ENCODE data around the gene P2RY2. TPM values are rescaled to one million over a fixed set of nuclear protein-coding genes. Genes with fewer than 3 reads are reported as not detected.

Gene P2RY2
- total RNA-seq, 2 experiments from 2014 or later, result not detected

DNA sequence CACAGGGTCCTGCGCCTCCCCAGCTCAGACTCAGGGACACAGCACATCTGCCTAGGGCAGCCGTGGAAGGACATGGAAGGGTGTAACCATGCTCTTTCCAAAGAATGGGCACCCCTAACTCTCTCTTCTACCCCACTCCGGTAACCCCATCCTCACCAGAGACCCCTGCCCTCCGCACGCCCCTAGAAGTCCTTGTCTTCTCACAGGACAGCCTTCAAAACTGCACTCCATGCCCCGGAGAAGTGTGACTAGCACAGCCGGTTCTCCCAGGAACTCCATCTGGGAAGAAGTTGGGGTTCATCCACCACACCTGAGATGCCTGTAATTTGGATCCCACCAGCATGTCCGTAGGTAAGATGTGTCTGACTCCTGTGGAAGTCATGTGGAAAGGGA lies 25.0 kb downstream of the P2RY2 start:
- H3K4me1 ChIP-seq (ENCODE audit: insufficient read depth, low read length), result peaks cover 9% of the 10 kb centered on the region
- H3K36me3 ChIP-seq (ENCODE audit: insufficient read depth, low read length), result no peaks in the 10 kb centered on the region
- TF ChIP-seq, protein P1, sequence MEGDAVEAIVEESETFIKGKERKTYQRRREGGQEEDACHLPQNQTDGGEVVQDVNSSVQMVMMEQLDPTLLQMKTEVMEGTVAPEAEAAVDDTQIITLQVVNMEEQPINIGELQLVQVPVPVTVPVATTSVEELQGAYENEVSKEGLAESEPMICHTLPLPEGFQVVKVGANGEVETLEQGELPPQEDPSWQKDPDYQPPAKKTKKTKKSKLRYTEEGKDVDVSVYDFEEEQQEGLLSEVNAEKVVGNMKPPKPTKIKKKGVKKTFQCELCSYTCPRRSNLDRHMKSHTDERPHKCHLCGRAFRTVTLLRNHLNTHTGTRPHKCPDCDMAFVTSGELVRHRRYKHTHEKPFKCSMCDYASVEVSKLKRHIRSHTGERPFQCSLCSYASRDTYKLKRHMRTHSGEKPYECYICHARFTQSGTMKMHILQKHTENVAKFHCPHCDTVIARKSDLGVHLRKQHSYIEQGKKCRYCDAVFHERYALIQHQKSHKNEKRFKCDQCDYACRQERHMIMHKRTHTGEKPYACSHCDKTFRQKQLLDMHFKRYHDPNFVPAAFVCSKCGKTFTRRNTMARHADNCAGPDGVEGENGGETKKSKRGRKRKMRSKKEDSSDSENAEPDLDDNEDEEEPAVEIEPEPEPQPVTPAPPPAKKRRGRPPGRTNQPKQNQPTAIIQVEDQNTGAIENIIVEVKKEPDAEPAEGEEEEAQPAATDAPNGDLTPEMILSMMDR (IDR thresholded peaks at IDR 0.05), result no peak
- Mint-ChIP-seq H3K4me1 (ENCODE audit: low read depth) (no peaks in the 10 kb centered on the region), H3K27ac (no peak overlapping the region), H3K9me3 (no peaks in the 10 kb centered on the region), H3K4me3 (no peak overlapping the region), H3K36me3 (ENCODE audit: low read depth) (no peaks in the 10 kb centered on the region), H3K27me3 (no peaks in the 10 kb centered on the region)
- no peak overlapping the region for H3K27ac ChIP-seq (ENCODE audit: low read depth in 1 of 2, low read length in 2 of 2)
- no peaks in the 10 kb centered on the region for H3K9me3 ChIP-seq (ENCODE audit: control insufficient read depth in 1 of 2, insufficient read depth in 1 of 2, low read length in 2 of 2)
- ATAC-seq (ENCODE audit: poor library complexity) (no peak), DNase-seq (no peak)
- CTCF ChIA-PET, result interaction anchor here (0.7 to 1.2 kb wide), 4 partner anchors 15 to 412 kb away, joined by 3 to 5 read pairs (median 4); no protein-coding TSS in a partner anchor
- intact Hi-C loops (cut with DNase I, micrococcal nuclease), result loop anchor here (2.0 to 5.0 kb wide), 4 partner anchors 411 to 771 kb away; no protein-coding TSS in a partner anchor
- POLR2A ChIA-PET, result no interaction called here
- H3K27me3 ChIP-seq (ENCODE audit: control insufficient read depth in 1 of 2, insufficient read depth in 2 of 2, low read length in 2 of 2), result no peaks in the 10 kb centered on the region
- no peak overlapping the region for H3K4me3 ChIP-seq (ENCODE audit: low read length)

DNA sequence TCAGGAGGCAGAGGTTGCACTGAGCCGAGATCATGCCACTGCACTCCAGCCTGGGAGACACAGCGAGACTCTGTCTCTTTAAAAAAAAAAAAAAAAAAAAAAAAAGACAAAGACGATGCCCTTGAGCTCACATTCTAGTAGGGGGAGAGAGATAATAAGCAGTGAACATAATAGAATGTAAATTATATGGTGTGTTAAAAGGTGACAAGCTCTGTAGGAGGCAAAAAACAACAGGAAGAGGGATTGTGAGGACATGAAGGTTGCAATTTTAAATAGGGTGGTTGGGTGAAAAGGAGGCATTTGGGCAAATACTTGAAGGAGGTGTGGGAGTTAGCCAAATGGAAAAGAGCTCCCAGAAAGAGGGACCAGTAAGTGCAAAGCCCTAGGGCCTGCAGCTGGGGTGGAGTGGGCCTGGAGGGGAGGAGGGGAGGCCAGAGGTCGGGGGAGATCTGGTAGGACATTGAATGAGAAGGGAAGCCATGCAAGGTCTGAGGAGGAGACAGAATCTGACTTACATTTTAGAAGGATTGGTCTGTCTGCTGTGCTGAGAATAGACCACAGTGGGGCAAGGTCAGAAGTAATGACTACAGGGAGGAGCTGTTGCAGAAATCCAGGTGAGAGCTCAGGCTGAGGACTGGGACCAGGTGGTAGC lies 26.6 kb downstream of the P2RY2 start:
- Mint-ChIP-seq H3K4me3 (no peak overlapping the region), H3K4me1 (ENCODE audit: low read depth) (no peaks in the 10 kb centered on the region), H3K9me3 (no peaks in the 10 kb centered on the region), H3K27me3 (no peaks in the 10 kb centered on the region), H3K36me3 (ENCODE audit: low read depth) (no peaks in the 10 kb centered on the region), H3K27ac (no peak overlapping the region)
- Histone ChIP-seq H3K27me3 (ENCODE audit: control insufficient read depth in 1 of 2, insufficient read depth in 2 of 2, low read length in 2 of 2) (no peaks in the 10 kb centered on the region), H3K9me3 (ENCODE audit: control insufficient read depth in 1 of 2, insufficient read depth in 1 of 2, low read length in 2 of 2) (no peaks in the 10 kb centered on the region), H3K27ac (ENCODE audit: low read depth in 1 of 2, low read length in 2 of 2) (no peak overlapping the region), H3K4me3 (ENCODE audit: low read length) (no peak overlapping the region), H3K36me3 (ENCODE audit: insufficient read depth, low read length) (no peaks in the 10 kb centered on the region), H3K4me1 (ENCODE audit: insufficient read depth, low read length) (peaks cover 9% of the 10 kb centered on the region)
- intact Hi-C loops (cut with DNase I, micrococcal nuclease), result loop anchor here (5.0 kb wide), 3 partner anchors 412 to 772 kb away; no protein-coding TSS in a partner anchor
- TF ChIP-seq, protein P1 (IDR thresholded peaks at IDR 0.05), result no peak
- ChIA-PET CTCF (no interaction called here), POLR2A (interaction anchor here (0.8 kb wide), 1 partner anchor 411 kb away, joined by 3 read pairs; no protein-coding TSS in a partner anchor)
- ATAC-seq (ENCODE audit: poor library complexity) (no peak), DNase-seq (no peak)

DNA sequence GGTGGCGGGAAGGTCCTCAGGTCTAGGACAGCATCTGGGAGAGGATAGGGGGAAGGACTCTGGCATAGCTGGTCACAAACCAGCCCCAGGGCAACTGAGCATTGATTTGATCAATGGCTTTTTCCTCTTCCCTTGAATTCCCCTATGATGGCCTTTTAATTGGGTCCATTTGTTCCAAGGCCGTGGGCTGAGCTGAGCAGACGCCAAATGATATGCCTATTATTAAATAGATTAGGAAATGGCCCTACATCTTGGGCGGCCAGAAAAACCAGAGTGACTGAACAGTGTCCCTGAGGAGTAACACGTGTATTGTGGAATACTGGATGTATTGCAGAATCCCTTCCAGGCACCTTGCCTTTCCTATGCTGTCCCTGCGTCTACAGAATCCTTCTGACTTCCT lies 27.4 kb downstream of the P2RY2 start:
- intact Hi-C loops (cut with DNase I, micrococcal nuclease), result no loop called here
- no peaks in the 10 kb centered on the region for H3K27me3 Mint-ChIP-seq
- DNase-seq (no peak), ATAC-seq (ENCODE audit: poor library complexity) (no peak)
- peaks cover 9% of the 10 kb centered on the region for H3K4me1 ChIP-seq (ENCODE audit: insufficient read depth, low read length)
- H3K36me3 Mint-ChIP-seq (ENCODE audit: low read depth), result no peaks in the 10 kb centered on the region
- H3K9me3 Mint-ChIP-seq, result no peaks in the 10 kb centered on the region
- H3K9me3 ChIP-seq (ENCODE audit: control insufficient read depth in 1 of 2, insufficient read depth in 1 of 2, low read length in 2 of 2), result no peaks in the 10 kb centered on the region
- ChIA-PET CTCF (no interaction called here), POLR2A (interaction anchor here (0.8 kb wide), 1 partner anchor 412 kb away, joined by 3 read pairs; no protein-coding TSS in a partner anchor)
- TF ChIP-seq, protein P1 (IDR thresholded peaks at IDR 0.05), result no peak
- H3K27ac ChIP-seq (ENCODE audit: low read depth in 1 of 2, low read length in 2 of 2), result no peak overlapping the region
- H3K4me3 Mint-ChIP-seq, result no peak overlapping the region
- no peaks in the 10 kb centered on the region for H3K36me3 ChIP-seq (ENCODE audit: insufficient read depth, low read length)
- no peaks in the 10 kb centered on the region for H3K4me1 Mint-ChIP-seq (ENCODE audit: low read depth)
- H3K4me3 ChIP-seq (ENCODE audit: low read length), result no peak overlapping the region
- no peaks in the 10 kb centered on the region for H3K27me3 ChIP-seq (ENCODE audit: control insufficient read depth in 1 of 2, insufficient read depth in 2 of 2, low read length in 2 of 2)
- no peak overlapping the region for H3K27ac Mint-ChIP-seq
